SHP77 treated with DMSO at 0.1 percent for 48 hours (cell line): ENCODE data around the gene ZNF362.

Experiments used
- DNase-seq: peaks from one replicate; lab custom pipeline; 2025; lab: John Stamatoyannopoulos, UW

ZNF362 gene

DNA sequence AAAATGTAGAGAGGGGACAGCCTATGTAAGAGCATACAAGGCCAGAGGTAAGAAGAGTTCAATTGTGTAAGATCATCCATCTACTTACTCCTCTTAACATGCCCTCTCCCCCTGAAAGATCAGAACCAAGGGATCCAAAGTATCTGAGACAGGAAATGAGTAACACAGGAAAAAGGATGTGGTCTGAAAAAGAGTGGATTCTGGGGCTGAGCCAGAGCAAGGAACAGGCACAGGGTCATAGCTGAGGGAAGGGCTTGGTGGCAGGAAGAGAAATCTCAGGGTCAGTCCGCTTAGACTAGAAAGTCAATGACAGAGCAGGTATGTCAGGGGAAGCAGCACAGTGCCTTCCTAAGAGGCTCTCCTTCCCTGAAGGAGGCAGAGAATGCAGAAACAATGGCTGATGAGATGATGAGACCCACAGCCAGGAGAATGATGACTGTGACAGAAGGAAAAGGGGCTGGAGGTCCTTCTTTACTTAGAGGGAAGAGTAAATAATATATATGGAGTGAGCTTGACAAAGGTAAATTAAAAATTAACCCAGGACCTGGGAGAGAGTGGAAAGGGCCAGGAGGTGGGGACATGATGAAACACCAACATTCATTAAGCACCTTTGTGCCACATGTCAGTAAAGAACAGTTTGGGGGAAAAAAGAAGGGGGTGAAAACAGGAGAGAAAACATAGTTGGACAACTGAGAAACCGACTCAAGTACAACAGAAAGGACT, 90.8 kb downstream of the ZNF362 start:
- no peak for DNase-seq

DNA sequence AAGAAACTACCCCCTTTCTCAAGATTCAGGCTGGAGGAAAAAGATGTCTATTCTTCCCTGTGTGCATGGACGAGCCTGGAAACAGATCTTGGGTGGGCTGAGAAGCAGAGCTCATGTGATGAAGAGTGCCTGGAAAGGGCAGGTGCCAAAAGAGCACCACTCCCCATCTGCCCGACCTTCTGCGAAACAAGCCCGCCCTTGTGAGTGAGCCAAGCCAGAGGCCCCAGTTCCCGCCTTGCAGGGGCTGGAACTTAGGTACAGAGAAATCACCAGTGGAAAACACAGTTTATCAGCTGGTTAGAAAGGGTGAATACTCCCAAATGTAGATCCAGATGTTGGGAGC, 91.3 kb downstream of the ZNF362 start:
- no peak for DNase-seq

DNA sequence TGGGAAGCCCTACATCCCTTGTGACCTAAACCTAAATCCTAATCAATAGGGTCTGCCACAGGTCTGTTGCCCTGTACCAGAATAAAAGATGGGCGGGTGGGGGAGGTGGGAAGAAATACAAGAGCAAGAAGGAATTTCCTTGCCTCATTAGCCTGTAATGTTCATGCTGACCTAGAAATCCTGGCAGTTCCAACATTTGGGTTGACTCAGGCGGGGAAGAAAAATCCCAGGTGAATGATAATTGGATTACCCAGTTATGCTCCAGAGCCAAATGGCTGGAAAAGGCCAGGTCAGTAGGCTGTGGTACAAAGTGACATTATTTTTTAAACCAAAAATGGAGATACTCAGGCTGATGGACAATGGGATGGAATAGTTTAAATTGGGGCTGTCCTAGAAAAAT, 91.9 kb downstream of the ZNF362 start:
- no peak for DNase-seq

DNA sequence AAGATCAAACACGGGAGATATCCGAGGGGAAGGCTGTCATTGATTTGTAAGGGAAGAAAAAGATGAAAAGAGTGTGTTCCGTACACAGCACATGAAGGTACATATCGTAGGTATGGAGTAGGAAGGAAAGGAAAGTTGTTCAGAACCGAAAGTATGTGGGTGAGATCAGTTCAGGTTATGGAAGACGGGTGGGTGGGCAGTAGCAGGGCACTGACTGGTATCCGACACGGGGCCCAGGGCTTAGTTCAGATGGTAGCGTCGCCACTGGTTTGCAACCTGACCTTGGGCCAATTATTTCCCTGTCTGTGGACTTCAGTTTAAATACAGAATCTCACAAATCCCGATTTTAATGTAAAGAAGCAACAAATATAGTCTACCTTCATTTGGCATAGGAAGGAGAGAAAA, 92.4 kb downstream of the ZNF362 start:
- no peak for DNase-seq

DNA sequence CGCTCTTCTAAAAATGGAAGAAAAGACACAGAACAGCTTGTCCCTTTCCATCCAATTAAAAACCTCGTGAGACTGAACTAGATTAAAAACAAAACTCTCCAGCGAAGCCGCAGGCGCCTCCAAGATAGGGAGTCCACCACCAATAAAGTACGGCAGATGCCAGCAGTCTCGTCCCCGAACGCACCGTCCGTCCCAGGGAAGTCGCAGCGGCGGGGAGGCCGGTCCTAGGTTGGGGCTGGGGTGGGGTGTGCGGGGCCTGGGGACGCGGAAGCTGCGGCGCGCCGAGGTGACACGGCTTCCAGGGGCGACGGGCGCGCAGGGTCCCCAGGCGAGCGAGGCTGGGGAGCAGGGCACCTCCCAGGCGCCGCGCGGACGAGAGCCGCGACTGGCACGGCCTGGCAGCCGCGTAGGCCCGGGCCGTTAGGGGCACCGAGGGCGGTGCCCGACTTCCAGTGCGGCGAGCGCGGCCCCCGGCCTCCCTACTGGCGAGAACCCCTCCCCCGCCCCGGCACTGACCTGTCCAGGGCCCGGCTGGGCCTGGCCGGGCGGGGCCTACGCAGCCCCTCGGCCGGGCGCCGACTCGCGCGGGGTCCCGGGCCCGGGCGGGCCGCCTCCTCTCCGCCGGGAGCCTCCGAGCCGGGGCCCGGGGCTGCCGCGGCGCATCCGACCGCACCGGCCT, 92.9 kb downstream of the ZNF362 start:
- DNase-seq, result no peak

DNA sequence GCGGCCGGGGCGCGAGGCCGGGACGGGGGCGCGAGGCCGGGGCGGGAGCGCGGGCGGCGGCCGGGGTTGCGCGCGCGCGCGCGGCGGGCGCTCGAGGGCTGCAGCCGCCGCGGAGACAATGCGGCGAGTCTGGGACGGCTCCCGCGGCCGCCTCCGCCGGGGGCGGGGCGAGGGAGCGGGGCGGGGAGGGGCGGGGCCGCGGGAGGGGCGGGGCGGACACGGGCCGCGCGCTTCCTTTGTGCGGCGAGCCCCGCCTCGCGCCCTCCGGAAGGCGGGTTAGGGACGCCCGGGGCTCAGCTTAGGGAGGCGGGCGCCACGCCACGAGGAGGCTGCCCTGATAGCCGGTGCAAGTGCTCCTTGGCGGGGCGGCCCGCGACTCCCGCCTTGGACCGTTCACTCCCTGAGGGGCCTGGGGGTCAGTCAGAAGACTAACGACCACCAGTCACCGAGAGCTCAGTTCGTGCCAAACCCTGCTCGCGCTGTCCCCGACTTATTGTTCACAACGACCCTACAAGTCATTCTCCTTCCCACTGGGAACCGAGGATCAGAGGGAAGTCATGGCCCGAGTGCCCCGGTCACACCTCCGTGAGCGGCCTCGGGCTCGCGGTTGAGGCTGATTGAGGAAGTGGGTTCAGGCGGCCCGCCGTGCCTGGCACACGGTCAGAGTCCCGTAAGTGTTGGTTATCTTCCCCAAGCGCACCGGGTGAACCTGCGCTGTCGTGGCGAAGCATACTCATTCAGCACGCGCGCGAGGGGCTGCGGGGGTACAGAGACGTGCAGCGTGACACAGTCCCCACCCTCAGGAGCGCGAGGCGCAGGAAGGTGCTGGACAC, 93.7 kb downstream of the ZNF362 start:
- DNase-seq, result peak; percentile 40
